ENCODE data around the gene C20orf202. TPM values are rescaled to one million over a fixed set of nuclear protein-coding genes. Genes with fewer than 3 reads are reported as not detected.
A peak's percentile ranks its signal among the peaks of the same experiment; 100 is the strongest.

The C20orf202 gene
- total and polyA plus RNA-seq, 8 donors: 0.76 to 1.7 (median 1.3) TPM; not detected in 1

- Histone ChIP-seq H3K4me1 (peaks cover 1 to 3% of the 10 kb centered on the region in 2 donors), H3K36me3 (no peaks in the 10 kb centered on the region), H3K27ac (no peak overlapping the region), H3K4me3 (no peak overlapping the region), H3K9me3 (no peaks in the 10 kb centered on the region), H3K27me3 (peaks cover 0 to 14% of the 10 kb centered on the region in 2 donors)
- intact Hi-C loops (cut with DNase I): no loop called here
- no peak for TF ChIP-seq CTCF (IDR thresholded peaks at IDR 0.05)
- DNase-seq (no peak), ATAC-seq (no peak)
Measured at GRCh38 chr20:1190847-1191246, 12.4 kb upstream of the C20orf202 start.

- H3K27me3 ChIP-seq: peaks cover 0 to 9% of the 10 kb centered on the region in 2 donors
- DNase-seq (peak in 2 of 4 donors; percentile 64 to 86), ATAC-seq (no peak)
- H3K4me3 ChIP-seq: no peak overlapping the region
- H3K36me3 ChIP-seq: no peaks in the 10 kb centered on the region
- H3K27ac ChIP-seq: no peak overlapping the region
- no peak for TF ChIP-seq CTCF (IDR thresholded peaks at IDR 0.05)
- intact Hi-C loops (cut with DNase I): no loop called here
- H3K9me3 ChIP-seq: no peaks in the 10 kb centered on the region
- H3K4me1 ChIP-seq: no peaks in the 10 kb centered on the region
Measured at GRCh38 chr20:1191299-1191698, 12.0 kb upstream of the C20orf202 start.

GRCh38 chr20:1195226-1195625 is 8.0 kb upstream of the C20orf202 start:
- intact Hi-C loops (cut with DNase I): no loop called here
- H3K27ac ChIP-seq: no peak overlapping the region
- H3K4me3 ChIP-seq: no peak overlapping the region
- ATAC-seq: no peak
- H3K27me3 ChIP-seq: no peaks in the 10 kb centered on the region
- no peak for TF ChIP-seq CTCF (IDR thresholded peaks at IDR 0.05)
- no peaks in the 10 kb centered on the region for H3K4me1 ChIP-seq
- no peaks in the 10 kb centered on the region for H3K9me3 ChIP-seq
- DNase-seq: no peak
- H3K36me3 ChIP-seq: no peaks in the 10 kb centered on the region

- H3K27me3 ChIP-seq: no peaks in the 10 kb centered on the region
- no peaks in the 10 kb centered on the region for H3K4me1 ChIP-seq
- no peak overlapping the region for H3K4me3 ChIP-seq
- H3K27ac ChIP-seq: no peak overlapping the region
- H3K36me3 ChIP-seq: no peaks in the 10 kb centered on the region
- TF ChIP-seq CTCF (IDR thresholded peaks at IDR 0.05): no peak
- intact Hi-C loops (cut with DNase I): no loop called here
- H3K9me3 ChIP-seq: no peaks in the 10 kb centered on the region
- ATAC-seq: no peak
- DNase-seq: no peak
Measured at GRCh38 chr20:1196634-1197033, 6.6 kb upstream of the C20orf202 start.

- Histone ChIP-seq H3K27ac (no peak overlapping the region), H3K27me3 (no peaks in the 10 kb centered on the region), H3K4me3 (no peak overlapping the region), H3K9me3 (no peaks in the 10 kb centered on the region), H3K4me1 (no peaks in the 10 kb centered on the region), H3K36me3 (no peaks in the 10 kb centered on the region)
- intact Hi-C loops (cut with DNase I): no loop called here
- TF ChIP-seq CTCF (IDR thresholded peaks at IDR 0.05): no peak
- peak in 2 of 4 donors; percentile 72 to 77 for DNase-seq
- ATAC-seq: no peak
Measured at GRCh38 chr20:1197801-1198200, 5.5 kb upstream of the C20orf202 start.
